Ovary (tissue), 9 donors: Measurements from ENCODE around the gene PRDM1. TPM values are rescaled to one million over a fixed set of nuclear protein-coding genes. Genes with fewer than 3 reads are reported as not detected.

Experiments used
- DNase-seq, 5 donors: peaks; one replicate each; pipeline ENCODE4 v3.0.0-alpha.2; 2019 to 2020
- H3K27ac ChIP-seq, 2 donors: fragments of 200-600 bp; one replicate each; pipeline versions ENCODE4 v1.5.1 to v1.8.0; 2019 to 2022
- H3K27me3 ChIP-seq: fragments of 200-600 bp; one replicate; pipeline ENCODE4 v1.8.0; 2022
- H3K36me3 ChIP-seq: fragments of 200-600 bp; sonication (generic); one replicate; pipeline ENCODE4 v1.5.1; 2019
- H3K4me1 ChIP-seq: one replicate; pipeline ENCODE4 v1.8.1; 2013; ENCODE audit warnings: mild to moderate bottlenecking, moderate library complexity; ENCODE audit not compliant: insufficient read depth
- H3K4me3 ChIP-seq: fragments of 200-600 bp; sonication (generic); one replicate; pipeline ENCODE4 v1.5.1; 2017
- H3K9me3 ChIP-seq, 2 donors: fragments of 200-600 bp in 1 of 2; sonication (generic) in 1 of 2; one replicate each; pipeline versions ENCODE4 v1.5.1 to v1.8.1; 2013 to 2019; ENCODE audit warnings: mild to moderate bottlenecking in 1 of 2, moderate library complexity in 1 of 2
- CTCF ChIP-seq, 3 donors: fragments of 450-650 bp in 2 of 3; fragments of 200-600 bp in 1 of 3; IDR thresholded peaks; one replicate each; pipeline versions ENCODE4 v1.5.1 to v1.8.0; 2016 to 2022; ENCODE audit warnings: antibody characterized with exemption in 3 of 3, mild to moderate bottlenecking in 1 of 3
- EP300 ChIP-seq: sonication (generic); formaldehyde crosslinking; IDR thresholded peaks from one replicate; pipeline ENCODE4 v1.6.1; 2017; ENCODE audit warnings: antibody characterized with exemption
- POLR2A ChIP-seq: fragments of 450-650 bp; IDR thresholded peaks from one replicate; pipeline ENCODE4 v1.6.1; 2017; ENCODE audit warnings: antibody characterized with exemption, mild to moderate bottlenecking, moderate library complexity
- WGBS, 3 donors: extraction: QIAGEN DNeasy Blood & Tissue Kit in 1 of 3; methylation state at CpG; one replicate each; pipeline versions ENCODE4 v1.1.5 to v1.1.7; 2013 to 2017; 5-methylcytosine and 5-hydroxymethylcytosine counted together
- intact Hi-C, 4 donors: fragments of 100-400 bp; cut with DNase I; formaldehyde crosslinking; loops; one replicate each; pipeline versions ENCODE4 v1.11.0 to v1.15.1; 2022 to 2023
- polyA plus RNA-seq, 2 donors: library from polyadenylated mRNA; stranded (reverse); fragments of 200-250 nt in 1 of 2; fragments of 350-450 nt in 1 of 2; fragmentation: Illumina TruSeq in 1 of 2; extraction: RNeasy Lipid Tissue Mini Kit (QIAGEN cat#74804) in 1 of 2; gene quantifications; one replicate each; pipeline ENCODE4 v1.2.3, GENCODE V29; 2013 to 2014
- total RNA-seq, 7 donors: library from RNA; depleted of rRNA in 2 of 7; stranded (reverse); fragments of >200 nt in 2 of 7; fragmentation: NEBNext Ultra II Directional in 3 of 7; extraction: Animal tissue kit (Norgen Biotek cat#: 25700) in 3 of 7; gene quantifications; one replicate each; pipeline versions ENCODE4 v1.1.0 to v1.2.4, GENCODE V29; 2016 to 2023
- donor health status: DM: no; HTN: no; CAD: no; lungs with moderate emphysema.
- donor health status: DM: no; HTN: no; CAD: no.
- donor health status: Bipolar disorder and iron deficiency.
- donor health status: DM: yes; HTN: yes; CAD: no.
- donor health status: DM: no; HTN: no; CAD: no.
- donor health status: DM: yes; HTN: yes; CAD: no.

PRDM1 gene
- total and polyA plus RNA-seq, 9 donors = 2.7 to 10.6 (median 4.4) TPM

GRCh38 chr6:106056060-106056745, 29.9 kb upstream of the PRDM1 start:
- no peaks in the 10 kb centered on the region for H3K27me3 ChIP-seq
- H3K36me3 ChIP-seq = no peaks in the 10 kb centered on the region
- 62 to 68% (median 67%) methylated on average over 5 of the region's 5 CpGs for WGBS, 3 donors
- H3K4me3 ChIP-seq = no peak overlapping the region
- no peak for DNase-seq
- H3K4me1 ChIP-seq = no peaks in the 10 kb centered on the region
- intact Hi-C loops = no loop called here
- H3K27ac ChIP-seq = no peak overlapping the region
- H3K9me3 ChIP-seq = no peaks in the 10 kb centered on the region
- TF ChIP-seq POLR2A (no peak), EP300 (no peak), CTCF (IDR thresholded peaks at IDR 0.05) (no peak)

- Histone ChIP-seq H3K27ac (no peak overlapping the region), H3K4me1 (no peaks in the 10 kb centered on the region), H3K27me3 (no peaks in the 10 kb centered on the region), H3K36me3 (no peaks in the 10 kb centered on the region), H3K4me3 (no peak overlapping the region), H3K9me3 (no peaks in the 10 kb centered on the region)
- DNase-seq = no peak
- 78 to 84% (median 81%) methylated on average over 1 of the region's 1 CpG for WGBS, 3 donors
- intact Hi-C loops = no loop called here
- TF ChIP-seq CTCF (IDR thresholded peaks at IDR 0.05) = no peak
Observed at GRCh38 chr6:106056746-106057390, 29.3 kb upstream of the PRDM1 start.

- intact Hi-C loops = no loop called here
- 72 to 86% (median 77%) methylated on average over 2 of the region's 2 CpGs for WGBS, 3 donors
- DNase-seq = no peak
Observed at GRCh38 chr6:106059331-106059730, 26.8 kb upstream of the PRDM1 start.

GRCh38 chr6:106060167-106060566, 26.0 kb upstream of the PRDM1 start:
- Histone ChIP-seq H3K4me1 (no peaks in the 10 kb centered on the region), H3K9me3 (no peaks in the 10 kb centered on the region), H3K4me3 (no peak overlapping the region), H3K27me3 (no peaks in the 10 kb centered on the region), H3K36me3 (no peaks in the 10 kb centered on the region), H3K27ac (no peak overlapping the region)
- DNase-seq = no peak
- TF ChIP-seq POLR2A = no peak
- TF ChIP-seq EP300 = no peak
- no peak for TF ChIP-seq CTCF (IDR thresholded peaks at IDR 0.05)
- 67 to 79% (median 68%) methylated on average over 3 of the region's 3 CpGs for WGBS, 3 donors
- intact Hi-C loops = no loop called here

More at GRCh38 chr6:106059331-106059730, 26.8 kb upstream of the PRDM1 start:
- Histone ChIP-seq H3K27me3 (no peaks in the 10 kb centered on the region), H3K9me3 (no peaks in the 10 kb centered on the region), H3K4me1 (no peaks in the 10 kb centered on the region), H3K4me3 (no peak overlapping the region), H3K27ac (no peak overlapping the region), H3K36me3 (no peaks in the 10 kb centered on the region)
- no peak for TF ChIP-seq POLR2A

GRCh38 chr6:106063448-106063850, 22.7 kb upstream of the PRDM1 start:
- intact Hi-C loops = no loop called here
- Histone ChIP-seq H3K27ac (no peak overlapping the region), H3K9me3 (no peaks in the 10 kb centered on the region), H3K4me1 (no peaks in the 10 kb centered on the region), H3K36me3 (no peaks in the 10 kb centered on the region), H3K4me3 (no peak overlapping the region), H3K27me3 (no peaks in the 10 kb centered on the region)
- TF ChIP-seq EP300 (no peak), POLR2A (no peak), CTCF (IDR thresholded peaks at IDR 0.05) (no peak)
- WGBS, 3 donors = 94 to 97% (median 96%) methylated on average over 2 of the region's 2 CpGs
- no peak for DNase-seq
